Liver (tissue), 9 donors: ENCODE data around the gene COMP. TPM values are rescaled to one million over a fixed set of nuclear protein-coding genes. Genes with fewer than 3 reads are reported as not detected.

Experiments used
- DNase-seq: peaks from one replicate; pipeline ENCODE4 v3.0.0-alpha.2; 2017; ENCODE audit warnings: low spot score
- H3K27ac ChIP-seq, 2 donors: one replicate each; pipeline ENCODE4 v1.7.0; 2013; ENCODE audit warnings: inconsistent platforms in 2 of 2, low read length in 2 of 2, control low read depth in 1 of 2, low read depth in 1 of 2, mild to moderate bottlenecking in 1 of 2
- H3K27me3 ChIP-seq, 4 donors: one replicate each; pipeline versions ENCODE4 v1.6.1 to v1.7.0; 2013; ENCODE audit warnings: low read length in 3 of 4, inconsistent platforms in 1 of 4, mild to moderate bottlenecking in 1 of 4, moderate library complexity in 1 of 4; ENCODE audit not compliant: control insufficient read depth in 4 of 4, insufficient read depth in 4 of 4
- H3K36me3 ChIP-seq, 4 donors: one replicate each; pipeline versions ENCODE4 v1.6.1 to v1.7.0; 2013; ENCODE audit warnings: low read length in 3 of 4, mild to moderate bottlenecking in 3 of 4, low read depth in 1 of 4, moderate library complexity in 1 of 4; ENCODE audit not compliant: control insufficient read depth in 4 of 4, insufficient read depth in 3 of 4
- H3K4me1 ChIP-seq, 4 donors: one replicate each; pipeline versions ENCODE4 v1.6.1 to v1.7.0; 2013; ENCODE audit warnings: low read length in 3 of 4, mild to moderate bottlenecking in 3 of 4, moderate library complexity in 1 of 4; ENCODE audit not compliant: control insufficient read depth in 4 of 4, insufficient read depth in 4 of 4
- H3K4me3 ChIP-seq, 3 donors: one replicate each; pipeline versions ENCODE4 v1.6.1 to v1.7.0; 2013; ENCODE audit warnings: low read length in 3 of 3, control low read depth in 1 of 3, low read depth in 1 of 3, mild to moderate bottlenecking in 1 of 3
- H3K9ac ChIP-seq, 2 donors: one replicate each; pipeline ENCODE4 v1.7.0; 2013; ENCODE audit warnings: low read length in 2 of 2, mild to moderate bottlenecking in 2 of 2, moderate library complexity in 2 of 2, control low read depth in 1 of 2, low read depth in 1 of 2
- H3K9me3 ChIP-seq, 4 donors: one replicate each; pipeline versions ENCODE4 v1.6.1 to v1.7.0; 2013; ENCODE audit warnings: low read length in 3 of 4; ENCODE audit not compliant: control insufficient read depth in 4 of 4
- FOXA1 ChIP-seq: IDR thresholded peaks from 2 replicates; pipeline ENCODE4 v1.6.1; 2016; ENCODE audit warnings: antibody characterized with exemption
- GABPA ChIP-seq, 2 donors: IDR thresholded peaks in 1 of 2; conservative IDR thresholded peaks in 1 of 2; 2 replicates each; pipeline ENCODE4 v1.6.1; 2016; ENCODE audit warnings: antibody characterized with exemption in 2 of 2, mild to moderate bottlenecking in 1 of 2, moderate library complexity in 1 of 2
- HNF4G ChIP-seq: IDR thresholded peaks from 2 replicates; pipeline ENCODE4 v1.6.1; 2016; ENCODE audit warnings: antibody characterized with exemption
- MAX ChIP-seq: IDR thresholded peaks from 2 replicates; pipeline ENCODE4 v1.6.1; 2016; ENCODE audit warnings: antibody characterized with exemption
- NR2F2 ChIP-seq: IDR thresholded peaks from 2 replicates; pipeline ENCODE4 v1.6.1; 2016; ENCODE audit warnings: antibody characterized with exemption
- REST ChIP-seq: IDR thresholded peaks from 2 replicates; pipeline ENCODE4 v1.6.1; 2016; ENCODE audit warnings: antibody characterized with exemption, mild to moderate bottlenecking
- RXRA ChIP-seq, 2 donors: IDR thresholded peaks; 2 replicates each; pipeline ENCODE4 v1.6.1; 2017 to 2018; ENCODE audit warnings: antibody characterized with exemption in 2 of 2, mild to moderate bottlenecking in 1 of 2
- TAF1 ChIP-seq: conservative IDR thresholded peaks from 2 replicates; pipeline ENCODE4 v1.6.1; 2016; ENCODE audit warnings: antibody characterized with exemption, mild to moderate bottlenecking
- YY1 ChIP-seq: IDR thresholded peaks from 2 replicates; pipeline ENCODE4 v1.6.1; 2016; ENCODE audit warnings: antibody characterized with exemption, mild to moderate bottlenecking
- WGBS: extraction: QIAGEN DNeasy Blood & Tissue Kit; methylation state at CpG from one replicate; pipeline ENCODE4 v1.1.7; 2013; 5-methylcytosine and 5-hydroxymethylcytosine counted together
- polyA plus RNA-seq, 2 donors: library from polyadenylated mRNA; stranded (reverse) in 1 of 2; unstranded in 1 of 2; fragments of 200-250 nt in 1 of 2; fragments of >200 nt in 1 of 2; fragmentation: Nextera tagmentation in 1 of 2; extraction: Ambion mirVana in 1 of 2; gene quantifications; one replicate each; pipeline versions ENCODE4 v1.2.1 to v1.2.3, GENCODE V29; 2013 to 2015
- total RNA-seq, 2 donors: library from RNA; depleted of rRNA; stranded (reverse); fragments of >200 nt; gene quantifications; one replicate each; pipeline ENCODE4 v1.2.3, GENCODE V29; 2014
- donor health status: healthy.
- donor health status: healthy.
- donor health status: healthy.
- donor health status: healthy.
- donor health status: healthy.

The COMP gene
- total and polyA plus RNA-seq, 4 donors: 0.03 to 0.17 TPM; not detected in 2

GRCh38 chr19:18743784-18744418, 47.2 kb downstream of the COMP start:
- no peak overlapping the region for H3K27ac ChIP-seq
- TF ChIP-seq REST: no peak
- no peak for TF ChIP-seq MAX
- no peak for TF ChIP-seq YY1
- no peak for TF ChIP-seq RXRA (IDR thresholded peaks at IDR 0.05)
- no peak for TF ChIP-seq TAF1
- no peak for TF ChIP-seq GABPA (IDR thresholded peaks at IDR 0.05 in 1 of 2, conservative IDR thresholded peaks at IDR 0.05 in 1 of 2)
- DNase-seq: no peak
- no peaks in the 10 kb centered on the region for H3K36me3 ChIP-seq
- H3K9me3 ChIP-seq: no peaks in the 10 kb centered on the region
- H3K4me1 ChIP-seq: peaks cover 0 to 3% (median under 1%) of the 10 kb centered on the region in 4 donors
- 95% methylated on average over 36 of the region's 36 CpGs for WGBS
- H3K9ac ChIP-seq: no peak overlapping the region
- no peak overlapping the region for H3K4me3 ChIP-seq
- no peaks in the 10 kb centered on the region for H3K27me3 ChIP-seq

- TF ChIP-seq NR2F2 (peak; percentile 45), HNF4G (no peak)
- 70% methylated on average over 38 of the region's 38 CpGs for WGBS
- no peaks in the 10 kb centered on the region for H3K9me3 ChIP-seq
- H3K27ac ChIP-seq: no peak overlapping the region
- H3K9ac ChIP-seq: no peak overlapping the region
- H3K4me1 ChIP-seq: peaks cover 0 to 3% (median under 1%) of the 10 kb centered on the region in 4 donors
- no peak overlapping the region for H3K4me3 ChIP-seq
- H3K27me3 ChIP-seq: no peaks in the 10 kb centered on the region
- peak; percentile 50 for DNase-seq
- no peaks in the 10 kb centered on the region for H3K36me3 ChIP-seq
Observed at GRCh38 chr19:18742838-18743783, 48.0 kb downstream of the COMP start.

- Histone ChIP-seq H3K27ac (no peak overlapping the region), H3K4me3 (no peak overlapping the region), H3K27me3 (no peaks in the 10 kb centered on the region), H3K4me1 (peaks cover 3 to 10% (median 7%) of the 10 kb centered on the region in 4 donors), H3K9ac (no peak overlapping the region), H3K9me3 (no peaks in the 10 kb centered on the region), H3K36me3 (no peaks in the 10 kb centered on the region)
- WGBS: 93% methylated on average over 14 of the region's 14 CpGs
- TF ChIP-seq FOXA1: no peak
- DNase-seq: no peak
Observed at GRCh38 chr19:18742324-18742723, 48.8 kb downstream of the COMP start.
